ENCODE data around the gene CPNE2.
"Not testable (repeated sequence)": the region's sequence is repeated elsewhere in the genome, so short reads cannot be mapped to it uniquely, and the experiment has no call there.

Gene CPNE2

GRCh38 chr16:57188711-57189002, 96.3 kb downstream of the CPNE2 start:
- Histone ChIP-seq H3K27me3 (ENCODE audit: control insufficient read depth, insufficient read depth, low read length) (no peaks in the 10 kb centered on the region), H3K4me3 (ENCODE audit: low read depth, low read length) (no peak overlapping the region), H3K9ac (ENCODE audit: low read depth, low read length) (no peak overlapping the region), H3K27ac (ENCODE audit: low read depth, low read length) (no peak overlapping the region), H3K36me3 (ENCODE audit: control insufficient read depth, insufficient read depth, low read length) (no peaks in the 10 kb centered on the region), H3K4me1 (ENCODE audit: control insufficient read depth, insufficient read depth, low read length) (peaks cover 16% of the 10 kb centered on the region; the same call in 1 of the 2 replicates), H3K9me3 (ENCODE audit: control insufficient read depth, insufficient read depth, low read length) (no peaks in the 10 kb centered on the region)

- H3K9me3 ChIP-seq (ENCODE audit: control insufficient read depth, insufficient read depth, low read length); H3K27me3 ChIP-seq (ENCODE audit: control insufficient read depth, insufficient read depth, low read length); H3K36me3 ChIP-seq (ENCODE audit: control insufficient read depth, insufficient read depth, low read length); H3K4me3 ChIP-seq (ENCODE audit: low read depth, low read length); H3K9ac ChIP-seq (ENCODE audit: low read depth, low read length); H3K27ac ChIP-seq (ENCODE audit: low read depth, low read length): not testable (repeated sequence)
- peaks cover 12% of the 10 kb centered on the region; the same call in 1 of the 2 replicates for H3K4me1 ChIP-seq (ENCODE audit: control insufficient read depth, insufficient read depth, low read length)
These were observed 97.1 kb downstream of the CPNE2 start for GRCh38 chr16:57189527-57189926.

- Histone ChIP-seq H3K9me3 (ENCODE audit: control insufficient read depth, insufficient read depth, low read length) (no peaks in the 10 kb centered on the region), H3K9ac (ENCODE audit: low read depth, low read length) (no peak overlapping the region), H3K4me1 (ENCODE audit: control insufficient read depth, insufficient read depth, low read length) (peaks cover 7% of the 10 kb centered on the region; the same call in 1 of the 2 replicates), H3K27ac (ENCODE audit: low read depth, low read length) (no peak overlapping the region), H3K36me3 (ENCODE audit: control insufficient read depth, insufficient read depth, low read length) (no peaks in the 10 kb centered on the region), H3K27me3 (ENCODE audit: control insufficient read depth, insufficient read depth, low read length) (no peaks in the 10 kb centered on the region), H3K4me3 (ENCODE audit: low read depth, low read length) (no peak overlapping the region)
These were observed 97.8 kb downstream of the CPNE2 start for GRCh38 chr16:57190136-57190535.

- Histone ChIP-seq H3K27ac (ENCODE audit: low read depth, low read length) (no peak overlapping the region), H3K27me3 (ENCODE audit: control insufficient read depth, insufficient read depth, low read length) (no peaks in the 10 kb centered on the region), H3K9me3 (ENCODE audit: control insufficient read depth, insufficient read depth, low read length) (no peaks in the 10 kb centered on the region), H3K4me1 (ENCODE audit: control insufficient read depth, insufficient read depth, low read length) (peaks cover 9% of the 10 kb centered on the region; the same call in 1 of the 2 replicates), H3K4me3 (ENCODE audit: low read depth, low read length) (no peak overlapping the region), H3K36me3 (ENCODE audit: control insufficient read depth, insufficient read depth, low read length) (no peaks in the 10 kb centered on the region), H3K9ac (ENCODE audit: low read depth, low read length) (no peak overlapping the region)
These were observed 98.7 kb downstream of the CPNE2 start for GRCh38 chr16:57191056-57191571.

GRCh38 chr16:57192146-57192545, 99.8 kb downstream of the CPNE2 start:
- H3K9me3 ChIP-seq (ENCODE audit: control insufficient read depth, insufficient read depth, low read length) = no peaks in the 10 kb centered on the region
- H3K27ac ChIP-seq (ENCODE audit: low read depth, low read length) = no peak overlapping the region
- no peak overlapping the region for H3K9ac ChIP-seq (ENCODE audit: low read depth, low read length)
- H3K36me3 ChIP-seq (ENCODE audit: control insufficient read depth, insufficient read depth, low read length) = no peaks in the 10 kb centered on the region
- H3K4me1 ChIP-seq (ENCODE audit: control insufficient read depth, insufficient read depth, low read length) = peaks cover 13% of the 10 kb centered on the region; the same call in 1 of the 2 replicates
- no peaks in the 10 kb centered on the region for H3K27me3 ChIP-seq (ENCODE audit: control insufficient read depth, insufficient read depth, low read length)
- H3K4me3 ChIP-seq (ENCODE audit: low read depth, low read length) = no peak overlapping the region

- Histone ChIP-seq H3K27ac (ENCODE audit: low read depth, low read length) (no peak overlapping the region), H3K4me3 (ENCODE audit: low read depth, low read length) (no peak overlapping the region), H3K27me3 (ENCODE audit: control insufficient read depth, insufficient read depth, low read length) (no peaks in the 10 kb centered on the region), H3K36me3 (ENCODE audit: control insufficient read depth, insufficient read depth, low read length) (no peaks in the 10 kb centered on the region), H3K4me1 (ENCODE audit: control insufficient read depth, insufficient read depth, low read length) (peaks cover 7% of the 10 kb centered on the region; the same call in 1 of the 2 replicates), H3K9me3 (ENCODE audit: control insufficient read depth, insufficient read depth, low read length) (no peaks in the 10 kb centered on the region), H3K9ac (ENCODE audit: low read depth, low read length) (no peak overlapping the region)
These were observed 100.5 kb downstream of the CPNE2 start for GRCh38 chr16:57192720-57193486.

- no peak overlapping the region for H3K9ac ChIP-seq (ENCODE audit: low read depth, low read length)
- no peaks in the 10 kb centered on the region for H3K27me3 ChIP-seq (ENCODE audit: control insufficient read depth, insufficient read depth, low read length)
- no peaks in the 10 kb centered on the region; the same call in 1 of the 2 replicates for H3K9me3 ChIP-seq (ENCODE audit: control insufficient read depth, insufficient read depth, low read length)
- no peak overlapping the region for H3K4me3 ChIP-seq (ENCODE audit: low read depth, low read length)
- H3K27ac ChIP-seq (ENCODE audit: low read depth, low read length) = peak overlapping the region; percentile 25
- H3K4me1 ChIP-seq (ENCODE audit: control insufficient read depth, insufficient read depth, low read length) = peaks cover 5% of the 10 kb centered on the region; the same call in 1 of the 2 replicates
- H3K36me3 ChIP-seq (ENCODE audit: control insufficient read depth, insufficient read depth, low read length) = no peaks in the 10 kb centered on the region
These were observed 102.1 kb downstream of the CPNE2 start for GRCh38 chr16:57194512-57194911.

GRCh38 chr16:57196286-57196685, 103.9 kb downstream of the CPNE2 start:
- no peak overlapping the region for H3K4me3 ChIP-seq (ENCODE audit: low read depth, low read length)
- no peak overlapping the region for H3K9ac ChIP-seq (ENCODE audit: low read depth, low read length)
- H3K4me1 ChIP-seq (ENCODE audit: control insufficient read depth, insufficient read depth, low read length) = peaks cover 5% of the 10 kb centered on the region; the same call in 1 of the 2 replicates

GRCh38 chr16:57196753-57197152, 104.4 kb downstream of the CPNE2 start:
- H3K9me3 ChIP-seq (ENCODE audit: control insufficient read depth, insufficient read depth, low read length) = no peaks in the 10 kb centered on the region; the same call in 1 of the 2 replicates
- H3K9ac ChIP-seq (ENCODE audit: low read depth, low read length) = no peak overlapping the region
- H3K27ac ChIP-seq (ENCODE audit: low read depth, low read length) = no peak overlapping the region
- H3K27me3 ChIP-seq (ENCODE audit: control insufficient read depth, insufficient read depth, low read length) = no peaks in the 10 kb centered on the region
- H3K4me3 ChIP-seq (ENCODE audit: low read depth, low read length) = no peak overlapping the region
- peaks cover 5% of the 10 kb centered on the region; the same call in 1 of the 2 replicates for H3K4me1 ChIP-seq (ENCODE audit: control insufficient read depth, insufficient read depth, low read length)
- H3K36me3 ChIP-seq (ENCODE audit: control insufficient read depth, insufficient read depth, low read length) = no peaks in the 10 kb centered on the region

More at GRCh38 chr16:57196286-57196685, 103.9 kb downstream of the CPNE2 start:
- no peaks in the 10 kb centered on the region; the same call in 1 of the 2 replicates for H3K9me3 ChIP-seq (ENCODE audit: control insufficient read depth, insufficient read depth, low read length)
- H3K27ac ChIP-seq (ENCODE audit: low read depth, low read length) = no peak overlapping the region
- no peaks in the 10 kb centered on the region for H3K27me3 ChIP-seq (ENCODE audit: control insufficient read depth, insufficient read depth, low read length)
- no peaks in the 10 kb centered on the region for H3K36me3 ChIP-seq (ENCODE audit: control insufficient read depth, insufficient read depth, low read length)
